HEK293 (cell line): ENCODE data around the gene ADCY7.

Experiments
- BCL11A ChIP-seq: fragments of 450-650 bp; formaldehyde crosslinking; IDR thresholded peaks from 2 replicates; pipeline ENCODE4 v1.5.1; 2016; ENCODE audit warnings: low read depth, missing biosample characterization, missing genetic modification characterization
- GLIS2 ChIP-seq: fragments of 450-650 bp; formaldehyde crosslinking; IDR thresholded peaks from 2 replicates; pipeline ENCODE4 v1.5.1; 2016; ENCODE audit warnings: missing biosample characterization, missing genetic modification characterization
- KLF1 ChIP-seq: fragments of 450-650 bp; formaldehyde crosslinking; IDR thresholded peaks from 2 replicates; pipeline ENCODE4 v1.5.1; 2016; ENCODE audit warnings: missing biosample characterization, missing genetic modification characterization
- KLF8 ChIP-seq: fragments of 450-650 bp; formaldehyde crosslinking; IDR thresholded peaks from 2 replicates; pipeline ENCODE4 v1.5.1; 2016; ENCODE audit warnings: missing biosample characterization, missing genetic modification characterization
- KLF9 ChIP-seq: fragments of 450-650 bp; formaldehyde crosslinking; IDR thresholded peaks from 2 replicates; pipeline ENCODE4 v1.5.1; 2016; ENCODE audit warnings: missing biosample characterization, missing genetic modification characterization, low read depth
- TCF7L2 ChIP-seq: IDR thresholded peaks from 2 replicates; pipeline ENCODE4 v1.6.1; 2011; ENCODE audit warnings: low read depth, mild to moderate bottlenecking, inconsistent platforms, low read length, moderate library complexity, borderline replicate concordance
- ZEB2 ChIP-seq: fragments of 450-650 bp; formaldehyde crosslinking; IDR thresholded peaks from 2 replicates; pipeline ENCODE4 v1.5.1; 2016; ENCODE audit warnings: missing biosample characterization, missing genetic modification characterization
- ZFHX2 ChIP-seq: fragments of 450-650 bp; formaldehyde crosslinking; conservative IDR thresholded peaks from 2 replicates; pipeline ENCODE4 v1.5.1; 2016; ENCODE audit warnings: missing biosample characterization, missing genetic modification characterization
- ZIC2 ChIP-seq: fragments of 450-650 bp; formaldehyde crosslinking; IDR thresholded peaks from 2 replicates; pipeline ENCODE4 v1.5.1; 2016; ENCODE audit warnings: missing biosample characterization, missing genetic modification characterization
- ZNF157 ChIP-seq: fragments of 450-650 bp; formaldehyde crosslinking; IDR thresholded peaks from 2 replicates; pipeline ENCODE4 v1.5.1; 2016; ENCODE audit warnings: missing biosample characterization, missing genetic modification characterization
- ZNF211 ChIP-seq: fragments of 450-650 bp; formaldehyde crosslinking; IDR thresholded peaks from 2 replicates; pipeline ENCODE4 v1.5.1; 2016; ENCODE audit warnings: low read depth, missing biosample characterization, missing genetic modification characterization
- ZNF239 ChIP-seq: fragments of 450-650 bp; formaldehyde crosslinking; IDR thresholded peaks from 2 replicates; pipeline ENCODE4 v1.5.1; 2016; ENCODE audit warnings: missing biosample characterization, missing genetic modification characterization
- ZNF24 ChIP-seq: fragments of 450-650 bp; formaldehyde crosslinking; IDR thresholded peaks from 2 replicates; pipeline ENCODE4 v1.5.1; 2016; ENCODE audit warnings: missing biosample characterization, missing genetic modification characterization
- ZNF37A ChIP-seq: fragments of 450-650 bp; IDR thresholded peaks from 2 replicates; pipeline ENCODE4 v1.5.1; 2018; ENCODE audit warnings: missing biosample characterization, missing genetic modification characterization
- ZNF521 ChIP-seq: fragments of 450-650 bp; formaldehyde crosslinking; IDR thresholded peaks from 2 replicates; pipeline ENCODE4 v1.5.1; 2017; ENCODE audit warnings: missing biosample characterization, mild to moderate bottlenecking, missing genetic modification characterization
- ZNF530 ChIP-seq: fragments of 450-650 bp; formaldehyde crosslinking; IDR thresholded peaks from 2 replicates; pipeline ENCODE4 v1.5.1; 2016; ENCODE audit warnings: low read depth, missing biosample characterization, missing genetic modification characterization
- ZNF560 ChIP-seq: fragments of 450-650 bp; formaldehyde crosslinking; IDR thresholded peaks from 2 replicates; pipeline ENCODE4 v1.5.1; 2017; ENCODE audit warnings: missing biosample characterization, missing genetic modification characterization, borderline replicate concordance
- ZNF561 ChIP-seq: fragments of 450-650 bp; IDR thresholded peaks from 2 replicates; pipeline ENCODE4 v1.5.1; 2018; ENCODE audit warnings: missing biosample characterization, missing genetic modification characterization, borderline replicate concordance
- ZNF792 ChIP-seq: fragments of 450-650 bp; formaldehyde crosslinking; IDR thresholded peaks from 2 replicates; pipeline ENCODE4 v1.5.1; 2016; ENCODE audit warnings: missing biosample characterization, missing genetic modification characterization
- ZXDB ChIP-seq: fragments of 450-650 bp; formaldehyde crosslinking; IDR thresholded peaks from 2 replicates; pipeline ENCODE4 v1.5.1; 2016; ENCODE audit warnings: missing biosample characterization, missing genetic modification characterization
- TF ChIP-seq, protein P1 (sequence below): fragments of 450-650 bp; formaldehyde crosslinking; IDR thresholded peaks from 2 replicates; pipeline ENCODE4 v1.5.1; 2016; ENCODE audit warnings: missing biosample characterization, missing genetic modification characterization
- TF ChIP-seq, protein P2 (sequence below): fragments of 450-650 bp; formaldehyde crosslinking; IDR thresholded peaks from 2 replicates; pipeline ENCODE4 v1.5.1; 2016; ENCODE audit warnings: missing biosample characterization, missing genetic modification characterization
- TF ChIP-seq, protein P3 (sequence below): fragments of 450-650 bp; formaldehyde crosslinking; IDR thresholded peaks from 2 replicates; pipeline ENCODE4 v1.5.1; 2016; ENCODE audit warnings: missing biosample characterization, missing genetic modification characterization
- TF ChIP-seq, protein P4 (sequence below): fragments of 450-650 bp; formaldehyde crosslinking; IDR thresholded peaks from 2 replicates; pipeline ENCODE4 v1.5.1; 2016; ENCODE audit warnings: missing biosample characterization, missing genetic modification characterization
- TF ChIP-seq, protein P5 (sequence below): fragments of 450-650 bp; formaldehyde crosslinking; IDR thresholded peaks from 2 replicates; pipeline ENCODE4 v1.5.1; 2016; ENCODE audit warnings: missing biosample characterization, missing genetic modification characterization
- TF ChIP-seq, protein P6 (sequence below): fragments of 450-650 bp; formaldehyde crosslinking; IDR thresholded peaks from 2 replicates; pipeline ENCODE4 v1.5.1; 2016; ENCODE audit warnings: missing biosample characterization, missing genetic modification characterization

ADCY7 gene

DNA sequence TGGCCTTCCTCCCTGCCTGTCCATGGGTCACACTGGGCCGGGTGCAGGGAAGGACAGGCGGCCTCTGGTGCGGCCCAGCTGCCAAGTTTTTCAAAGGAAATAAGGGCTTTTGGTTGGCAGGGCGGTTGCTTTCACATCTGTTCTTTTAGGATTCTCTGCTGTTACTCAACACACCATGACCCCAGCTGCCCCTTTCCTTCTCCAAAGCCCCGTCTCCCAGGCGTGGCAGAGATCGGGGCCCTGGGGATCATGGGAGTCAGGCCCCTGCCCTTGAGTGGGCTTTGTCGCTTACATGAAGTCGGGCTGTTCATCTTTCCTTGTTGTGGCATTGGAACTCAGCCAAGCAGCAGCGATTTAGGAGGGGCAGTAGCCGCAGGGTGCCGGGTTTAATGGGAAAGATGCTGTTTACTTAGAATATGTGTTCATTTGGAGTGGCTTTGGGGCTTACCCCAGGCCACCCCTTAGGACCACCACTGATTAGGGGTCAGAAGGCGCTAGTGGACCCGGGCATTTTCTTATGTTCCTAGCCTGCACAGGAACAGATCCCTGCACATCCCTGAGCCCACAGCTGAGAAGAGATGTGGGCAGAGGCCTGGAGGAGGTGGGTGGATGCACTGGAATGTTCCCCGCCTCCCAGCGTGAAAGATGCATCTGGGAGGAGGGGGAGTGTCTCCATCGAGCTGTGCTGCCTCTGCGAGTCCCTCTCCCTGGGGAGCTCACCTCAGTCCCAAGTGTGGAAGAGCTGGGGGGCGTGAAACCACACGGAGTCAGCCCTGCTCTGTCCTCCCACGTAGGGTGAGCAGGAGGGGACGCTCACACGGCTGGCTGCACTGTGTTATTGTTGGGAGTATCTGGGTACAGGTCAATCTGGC lies 6.8 kb upstream of the ADCY7 start (continued):
- no peak for TF ChIP-seq ZNF157 (tag by site-specific recombination)
- TF ChIP-seq KLF8, result no peak
- TF ChIP-seq, protein P1, sequence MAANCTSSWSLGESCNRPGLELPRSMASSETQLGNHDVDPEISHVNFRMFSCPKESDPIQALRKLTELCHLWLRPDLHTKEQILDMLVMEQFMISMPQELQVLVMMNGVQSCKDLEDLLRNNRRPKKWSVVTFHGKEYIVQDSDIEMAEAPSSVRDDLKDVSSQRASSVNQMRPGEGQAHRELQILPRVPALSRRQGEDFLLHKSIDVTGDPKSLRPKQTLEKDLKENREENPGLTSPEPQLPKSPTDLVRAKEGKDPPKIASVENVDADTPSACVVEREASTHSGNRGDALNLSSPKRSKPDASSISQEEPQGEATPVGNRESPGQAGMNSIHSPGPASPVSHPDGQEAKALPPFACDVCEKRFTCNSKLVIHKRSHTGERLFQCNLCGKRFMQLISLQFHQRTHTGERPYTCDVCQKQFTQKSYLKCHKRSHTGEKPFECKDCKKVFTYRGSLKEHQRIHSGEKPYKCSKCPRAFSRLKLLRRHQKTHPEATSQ (tag by site-specific recombination), result no peak
- TF ChIP-seq ZNF211 (tag by site-specific recombination), result no peak
- no peak for TF ChIP-seq ZNF792 (tag by site-specific recombination)
- TF ChIP-seq ZNF561, result peak; percentile 59; the same call in 1 of the 2 replicates
- TF ChIP-seq, protein P2, sequence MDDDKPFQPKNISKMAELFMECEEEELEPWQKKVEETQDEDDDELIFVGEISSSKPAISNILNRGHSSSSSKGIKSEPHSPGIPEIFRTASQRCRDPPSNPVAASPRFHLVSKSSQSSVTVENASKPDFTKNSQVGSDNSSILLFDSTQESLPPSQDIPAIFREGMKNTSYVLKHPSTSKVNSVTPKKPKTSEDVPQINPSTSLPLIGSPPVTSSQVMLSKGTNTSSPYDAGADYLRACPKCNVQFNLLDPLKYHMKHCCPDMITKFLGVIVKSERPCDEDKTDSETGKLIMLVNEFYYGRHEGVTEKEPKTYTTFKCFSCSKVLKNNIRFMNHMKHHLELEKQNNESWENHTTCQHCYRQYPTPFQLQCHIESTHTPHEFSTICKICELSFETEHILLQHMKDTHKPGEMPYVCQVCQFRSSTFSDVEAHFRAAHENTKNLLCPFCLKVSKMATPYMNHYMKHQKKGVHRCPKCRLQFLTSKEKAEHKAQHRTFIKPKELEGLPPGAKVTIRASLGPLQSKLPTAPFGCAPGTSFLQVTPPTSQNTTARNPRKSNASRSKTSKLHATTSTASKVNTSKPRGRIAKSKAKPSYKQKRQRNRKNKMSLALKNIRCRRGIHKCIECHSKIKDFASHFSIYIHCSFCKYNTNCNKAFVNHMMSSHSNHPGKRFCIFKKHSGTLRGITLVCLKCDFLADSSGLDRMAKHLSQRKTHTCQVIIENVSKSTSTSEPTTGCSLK (tag by site-specific recombination), result no peak
- TF ChIP-seq ZFHX2 (tag by site-specific recombination), result peak; percentile 95
- no peak for TF ChIP-seq ZNF521 (tag by site-specific recombination)
- TF ChIP-seq, protein P3, sequence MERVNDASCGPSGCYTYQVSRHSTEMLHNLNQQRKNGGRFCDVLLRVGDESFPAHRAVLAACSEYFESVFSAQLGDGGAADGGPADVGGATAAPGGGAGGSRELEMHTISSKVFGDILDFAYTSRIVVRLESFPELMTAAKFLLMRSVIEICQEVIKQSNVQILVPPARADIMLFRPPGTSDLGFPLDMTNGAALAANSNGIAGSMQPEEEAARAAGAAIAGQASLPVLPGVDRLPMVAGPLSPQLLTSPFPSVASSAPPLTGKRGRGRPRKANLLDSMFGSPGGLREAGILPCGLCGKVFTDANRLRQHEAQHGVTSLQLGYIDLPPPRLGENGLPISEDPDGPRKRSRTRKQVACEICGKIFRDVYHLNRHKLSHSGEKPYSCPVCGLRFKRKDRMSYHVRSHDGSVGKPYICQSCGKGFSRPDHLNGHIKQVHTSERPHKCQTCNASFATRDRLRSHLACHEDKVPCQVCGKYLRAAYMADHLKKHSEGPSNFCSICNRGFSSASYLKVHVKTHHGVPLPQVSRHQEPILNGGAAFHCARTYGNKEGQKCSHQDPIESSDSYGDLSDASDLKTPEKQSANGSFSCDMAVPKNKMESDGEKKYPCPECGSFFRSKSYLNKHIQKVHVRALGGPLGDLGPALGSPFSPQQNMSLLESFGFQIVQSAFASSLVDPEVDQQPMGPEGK (tag by site-specific recombination), result peak; percentile 61
- TF ChIP-seq, protein P4, sequence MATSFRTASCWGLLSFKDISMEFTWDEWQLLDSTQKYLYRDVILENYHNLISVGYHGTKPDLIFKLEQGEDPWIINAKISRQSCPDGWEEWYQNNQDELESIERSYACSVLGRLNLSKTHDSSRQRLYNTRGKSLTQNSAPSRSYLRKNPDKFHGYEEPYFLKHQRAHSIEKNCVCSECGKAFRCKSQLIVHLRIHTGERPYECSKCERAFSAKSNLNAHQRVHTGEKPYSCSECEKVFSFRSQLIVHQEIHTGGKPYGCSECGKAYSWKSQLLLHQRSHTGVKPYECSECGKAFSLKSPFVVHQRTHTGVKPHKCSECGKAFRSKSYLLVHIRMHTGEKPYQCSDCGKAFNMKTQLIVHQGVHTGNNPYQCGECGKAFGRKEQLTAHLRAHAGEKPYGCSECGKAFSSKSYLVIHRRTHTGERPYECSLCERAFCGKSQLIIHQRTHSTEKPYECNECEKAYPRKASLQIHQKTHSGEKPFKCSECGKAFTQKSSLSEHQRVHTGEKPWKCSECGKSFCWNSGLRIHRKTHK (tag by site-specific recombination), result no peak
- no peak for TF ChIP-seq ZNF37A
- TF ChIP-seq, protein P5, sequence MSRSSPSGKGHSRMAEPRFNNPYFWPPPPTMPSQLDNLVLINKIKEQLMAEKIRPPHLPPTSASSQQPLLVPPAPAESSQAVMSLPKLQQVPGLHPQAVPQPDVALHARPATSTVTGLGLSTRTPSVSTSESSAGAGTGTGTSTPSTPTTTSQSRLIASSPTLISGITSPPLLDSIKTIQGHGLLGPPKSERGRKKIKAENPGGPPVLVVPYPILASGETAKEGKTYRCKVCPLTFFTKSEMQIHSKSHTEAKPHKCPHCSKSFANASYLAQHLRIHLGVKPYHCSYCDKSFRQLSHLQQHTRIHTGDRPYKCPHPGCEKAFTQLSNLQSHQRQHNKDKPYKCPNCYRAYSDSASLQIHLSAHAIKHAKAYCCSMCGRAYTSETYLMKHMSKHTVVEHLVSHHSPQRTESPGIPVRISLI (tag by site-specific recombination), result no peak
- TF ChIP-seq ZNF24 (tag by site-specific recombination), result no peak; the same call in 1 of the 2 replicates
- TF ChIP-seq ZEB2 (tag by site-specific recombination), result peak; percentile 77
- TF ChIP-seq, protein P6, sequence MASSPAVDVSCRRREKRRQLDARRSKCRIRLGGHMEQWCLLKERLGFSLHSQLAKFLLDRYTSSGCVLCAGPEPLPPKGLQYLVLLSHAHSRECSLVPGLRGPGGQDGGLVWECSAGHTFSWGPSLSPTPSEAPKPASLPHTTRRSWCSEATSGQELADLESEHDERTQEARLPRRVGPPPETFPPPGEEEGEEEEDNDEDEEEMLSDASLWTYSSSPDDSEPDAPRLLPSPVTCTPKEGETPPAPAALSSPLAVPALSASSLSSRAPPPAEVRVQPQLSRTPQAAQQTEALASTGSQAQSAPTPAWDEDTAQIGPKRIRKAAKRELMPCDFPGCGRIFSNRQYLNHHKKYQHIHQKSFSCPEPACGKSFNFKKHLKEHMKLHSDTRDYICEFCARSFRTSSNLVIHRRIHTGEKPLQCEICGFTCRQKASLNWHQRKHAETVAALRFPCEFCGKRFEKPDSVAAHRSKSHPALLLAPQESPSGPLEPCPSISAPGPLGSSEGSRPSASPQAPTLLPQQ (tag by site-specific recombination), result peak; percentile 43; the same call in 1 of the 2 replicates
- TF ChIP-seq ZIC2 (tag by site-specific recombination), result peak; percentile 70
- TF ChIP-seq ZNF560 (tag by site-specific recombination), result no peak
- TF ChIP-seq KLF9 (tag by site-specific recombination), result peak; percentile 57
- TF ChIP-seq ZXDB (tag by site-specific recombination), result peak; percentile 61
- peak; percentile 65; the same call in 1 of the 2 replicates for TF ChIP-seq KLF1 (tag by site-specific recombination)
- TF ChIP-seq TCF7L2, result no peak
- TF ChIP-seq ZNF530, result no peak
- TF ChIP-seq ZNF239 (tag by site-specific recombination), result no peak
- 0 out of 2 replicates have a peak, but pooled peaks have one; percentile 16 for TF ChIP-seq BCL11A
- 0 out of 2 replicates have a peak, but pooled peaks have one; percentile 31 for TF ChIP-seq GLIS2
